ENCODE data around the gene KIRREL3.

GRCh38 chr11:126948563-126948962, 52.0 kb downstream of the KIRREL3 start:
- TF ChIP-seq GATA2 (IDR thresholded peaks at IDR 0.05; ENCODE audit: low read depth, low read length), result no peak
- no peak for TF ChIP-seq GATA3 (IDR thresholded peaks at IDR 0.05; ENCODE audit: low read depth, low read length)
